ENCODE measurements around the gene MARK3.

The MARK3 gene

GRCh38 chr14:103391048-103391447 is 5.8 kb downstream of the MARK3 start:
- Histone ChIP-seq H3K9me3 (ENCODE audit: control insufficient read depth, low read length) (no peaks in the 10 kb centered on the region), H3K4me1 (ENCODE audit: control insufficient read depth, insufficient read depth, low read length) (peaks cover 34% of the 10 kb centered on the region), H3K27me3 (ENCODE audit: control insufficient read depth, insufficient read depth, low read length) (no peaks in the 10 kb centered on the region), H3K4me3 (ENCODE audit: low read length) (no peak overlapping the region), H3K36me3 (ENCODE audit: control insufficient read depth, insufficient read depth, low read length) (no peaks in the 10 kb centered on the region), H3K9ac (ENCODE audit: low read length) (no peak overlapping the region)

- Histone ChIP-seq H3K4me3 (ENCODE audit: low read length) (no peak overlapping the region), H3K36me3 (ENCODE audit: control insufficient read depth, insufficient read depth, low read length) (no peaks in the 10 kb centered on the region), H3K27me3 (ENCODE audit: control insufficient read depth, insufficient read depth, low read length) (no peaks in the 10 kb centered on the region), H3K4me1 (ENCODE audit: control insufficient read depth, insufficient read depth, low read length) (peaks cover 35% of the 10 kb centered on the region), H3K9me3 (ENCODE audit: control insufficient read depth, low read length) (no peaks in the 10 kb centered on the region), H3K9ac (ENCODE audit: low read length) (no peak overlapping the region)
These were observed 6.9 kb downstream of the MARK3 start for GRCh38 chr14:103392106-103392505.

GRCh38 chr14:103392572-103392971 is 7.4 kb downstream of the MARK3 start:
- H3K9ac ChIP-seq (ENCODE audit: low read length) = no peak overlapping the region
- no peaks in the 10 kb centered on the region for H3K9me3 ChIP-seq (ENCODE audit: control insufficient read depth, low read length)
- no peaks in the 10 kb centered on the region for H3K27me3 ChIP-seq (ENCODE audit: control insufficient read depth, insufficient read depth, low read length)
- H3K4me3 ChIP-seq (ENCODE audit: low read length) = no peak overlapping the region
- peaks cover 32% of the 10 kb centered on the region for H3K4me1 ChIP-seq (ENCODE audit: control insufficient read depth, insufficient read depth, low read length)
- H3K36me3 ChIP-seq (ENCODE audit: control insufficient read depth, insufficient read depth, low read length) = no peaks in the 10 kb centered on the region

- Histone ChIP-seq H3K36me3 (ENCODE audit: control insufficient read depth, insufficient read depth, low read length) (no peaks in the 10 kb centered on the region), H3K4me3 (ENCODE audit: low read length) (no peak overlapping the region), H3K27me3 (ENCODE audit: control insufficient read depth, insufficient read depth, low read length) (no peaks in the 10 kb centered on the region), H3K9ac (ENCODE audit: low read length) (no peak overlapping the region), H3K4me1 (ENCODE audit: control insufficient read depth, insufficient read depth, low read length) (peaks cover 30% of the 10 kb centered on the region), H3K9me3 (ENCODE audit: control insufficient read depth, low read length) (no peaks in the 10 kb centered on the region)
These were observed 7.9 kb downstream of the MARK3 start for GRCh38 chr14:103393070-103393469.

- peaks cover 39% of the 10 kb centered on the region for H3K4me1 ChIP-seq (ENCODE audit: control insufficient read depth, insufficient read depth, low read length)
- no peak overlapping the region for H3K9ac ChIP-seq (ENCODE audit: low read length)
- H3K4me3 ChIP-seq (ENCODE audit: low read length) = no peak overlapping the region
- no peaks in the 10 kb centered on the region for H3K36me3 ChIP-seq (ENCODE audit: control insufficient read depth, insufficient read depth, low read length)
- H3K9me3 ChIP-seq (ENCODE audit: control insufficient read depth, low read length) = no peaks in the 10 kb centered on the region
- no peaks in the 10 kb centered on the region for H3K27me3 ChIP-seq (ENCODE audit: control insufficient read depth, insufficient read depth, low read length)
These were observed 8.7 kb downstream of the MARK3 start for GRCh38 chr14:103393676-103394626.

GRCh38 chr14:103395244-103395643 is 10.0 kb downstream of the MARK3 start:
- Histone ChIP-seq H3K9ac (ENCODE audit: low read length) (no peak overlapping the region), H3K4me1 (ENCODE audit: control insufficient read depth, insufficient read depth, low read length) (peaks cover 43% of the 10 kb centered on the region), H3K9me3 (ENCODE audit: control insufficient read depth, low read length) (no peaks in the 10 kb centered on the region)

GRCh38 chr14:103396463-103396862 is 11.2 kb downstream of the MARK3 start:
- Histone ChIP-seq H3K4me1 (ENCODE audit: control insufficient read depth, insufficient read depth, low read length) (peaks cover 43% of the 10 kb centered on the region), H3K36me3 (ENCODE audit: control insufficient read depth, insufficient read depth, low read length) (no peaks in the 10 kb centered on the region), H3K9me3 (ENCODE audit: control insufficient read depth, low read length) (no peaks in the 10 kb centered on the region), H3K4me3 (ENCODE audit: low read length) (no peak overlapping the region), H3K9ac (ENCODE audit: low read length) (no peak overlapping the region), H3K27me3 (ENCODE audit: control insufficient read depth, insufficient read depth, low read length) (no peaks in the 10 kb centered on the region)

More at GRCh38 chr14:103395244-103395643, 10.0 kb downstream of the MARK3 start:
- Histone ChIP-seq H3K27me3 (ENCODE audit: control insufficient read depth, insufficient read depth, low read length) (no peaks in the 10 kb centered on the region), H3K36me3 (ENCODE audit: control insufficient read depth, insufficient read depth, low read length) (no peaks in the 10 kb centered on the region), H3K4me3 (ENCODE audit: low read length) (no peak overlapping the region)

- Histone ChIP-seq H3K27me3 (ENCODE audit: control insufficient read depth, insufficient read depth, low read length) (no peaks in the 10 kb centered on the region), H3K4me3 (ENCODE audit: low read length) (no peak overlapping the region), H3K9ac (ENCODE audit: low read length) (no peak overlapping the region), H3K9me3 (ENCODE audit: control insufficient read depth, low read length) (no peaks in the 10 kb centered on the region), H3K36me3 (ENCODE audit: control insufficient read depth, insufficient read depth, low read length) (no peaks in the 10 kb centered on the region), H3K4me1 (ENCODE audit: control insufficient read depth, insufficient read depth, low read length) (peaks cover 35% of the 10 kb centered on the region)
These were observed 13.4 kb downstream of the MARK3 start for GRCh38 chr14:103398427-103399195.

GRCh38 chr14:103400537-103400936 is 15.3 kb downstream of the MARK3 start:
- Histone ChIP-seq H3K27me3 (ENCODE audit: control insufficient read depth, insufficient read depth, low read length) (no peaks in the 10 kb centered on the region), H3K9me3 (ENCODE audit: control insufficient read depth, low read length) (no peaks in the 10 kb centered on the region), H3K9ac (ENCODE audit: low read length) (no peak overlapping the region), H3K4me3 (ENCODE audit: low read length) (no peak overlapping the region), H3K4me1 (ENCODE audit: control insufficient read depth, insufficient read depth, low read length) (peaks cover 31% of the 10 kb centered on the region), H3K36me3 (ENCODE audit: control insufficient read depth, insufficient read depth, low read length) (no peaks in the 10 kb centered on the region)

GRCh38 chr14:103401223-103402214 is 16.3 kb downstream of the MARK3 start:
- Histone ChIP-seq H3K9me3 (ENCODE audit: control insufficient read depth, low read length) (no peaks in the 10 kb centered on the region), H3K27me3 (ENCODE audit: control insufficient read depth, insufficient read depth, low read length) (no peaks in the 10 kb centered on the region), H3K4me3 (ENCODE audit: low read length) (no peak overlapping the region), H3K9ac (ENCODE audit: low read length) (no peak overlapping the region), H3K4me1 (ENCODE audit: control insufficient read depth, insufficient read depth, low read length) (peaks cover 28% of the 10 kb centered on the region), H3K36me3 (ENCODE audit: control insufficient read depth, insufficient read depth, low read length) (peaks cover 3% of the 10 kb centered on the region)

GRCh38 chr14:103402695-103403094 is 17.5 kb downstream of the MARK3 start:
- H3K4me3 ChIP-seq (ENCODE audit: low read length) = no peak overlapping the region
- H3K9ac ChIP-seq (ENCODE audit: low read length) = no peak overlapping the region
- no peaks in the 10 kb centered on the region for H3K9me3 ChIP-seq (ENCODE audit: control insufficient read depth, low read length)
- peaks cover 29% of the 10 kb centered on the region for H3K4me1 ChIP-seq (ENCODE audit: control insufficient read depth, insufficient read depth, low read length)
- no peaks in the 10 kb centered on the region for H3K27me3 ChIP-seq (ENCODE audit: control insufficient read depth, insufficient read depth, low read length)
- H3K36me3 ChIP-seq (ENCODE audit: control insufficient read depth, insufficient read depth, low read length) = peaks cover 3% of the 10 kb centered on the region
